Measurements from ENCODE around the gene PRPF39.

- TF ChIP-seq ZNF645 (tag by site-specific recombination; IDR thresholded peaks at IDR 0.05) (no peak), ZNF600 (tag by site-specific recombination; IDR thresholded peaks at IDR 0.05) (no peak), ZNF510 (tag by site-specific recombination; IDR thresholded peaks at IDR 0.05; ENCODE audit: insufficient replicate concordance) (no peak), CTCF (tag by site-specific recombination; IDR thresholded peaks at IDR 0.05) (no peak)
These were observed 66.5 kb downstream of the PRPF39 start for GRCh38 chr14:45150386-45150890.

Data from HEK293 (cell line).